GM12872 (cell line): Measurements from ENCODE around the gene KRTCAP2.
A peak's percentile ranks its signal among the peaks of the same experiment; 100 is the strongest.

Source experiments
- CTCF ChIP-seq: IDR thresholded peaks from 3 replicates; pipeline ENCODE4 v1.5.1; 2011; ENCODE audit warnings: low read depth, mild to moderate bottlenecking, low read length, moderate library complexity; ENCODE audit not compliant: insufficient read depth

The KRTCAP2 gene

GRCh38 chr1:155172732-155173477 is at the start of gene KRTCAP2:
Gene KRTCAP2 (minus strand): TSS chr1:155173304. CDS start chr1:155173224, 80 bp downstream.
- TF ChIP-seq CTCF: peak; percentile 94

- no peak for TF ChIP-seq CTCF
Measured at GRCh38 chr1:155219592-155220031, 46.5 kb upstream of the KRTCAP2 start.

- no peak for TF ChIP-seq CTCF
Measured at GRCh38 chr1:155218854-155219591, 45.9 kb upstream of the KRTCAP2 start.

- no peak for TF ChIP-seq CTCF
Measured at GRCh38 chr1:155210314-155211104, 37.4 kb upstream of the KRTCAP2 start.

GRCh38 chr1:155209312-155209721 is 36.2 kb upstream of the KRTCAP2 start:
- no peak for TF ChIP-seq CTCF

GRCh38 chr1:155208541-155209311 is 35.6 kb upstream of the KRTCAP2 start, which contains the start of gene MTX1:
Gene MTX1 (plus strand): TSS chr1:155208695. CDS start chr1:155208805, 110 bp downstream.
- TF ChIP-seq CTCF: no peak
